CD14-positive monocyte (primary cell): ENCODE data around the gene ZFP36L2. TPM values are rescaled to one million over a fixed set of nuclear protein-coding genes. Genes with fewer than 3 reads are reported as not detected.

ENCODE experiments used
- DNase-seq, 3 donors: peaks; one replicate each; pipeline ENCODE4 v3.0.0-alpha.2; 2011 to 2022
- H2AFZ ChIP-seq: 2 replicates; pipeline ENCODE4 v1.6.0; 2012; ENCODE audit warnings: mild to moderate bottlenecking, low read depth, low read length, inconsistent platforms; ENCODE audit not compliant: insufficient read depth, poor library complexity, severe bottlenecking
- H3K27ac ChIP-seq, 2 donors: 1 replicate in 1 of 2; 2 replicates in 1 of 2; pipeline ENCODE4 v1.5.1; 2012 to 2013; ENCODE audit warnings: low read length in 2 of 2, control low read depth in 1 of 2, inconsistent platforms in 1 of 2, low read depth in 1 of 2, mild to moderate bottlenecking in 1 of 2
- H3K27me3 ChIP-seq, 2 donors: one replicate each; pipeline versions ENCODE4 v1.6.0 to v1.6.1; 2011 to 2013; ENCODE audit warnings: low read length in 2 of 2; ENCODE audit not compliant: control insufficient read depth in 2 of 2, insufficient read depth in 2 of 2
- H3K36me3 ChIP-seq, 2 donors: replicated peaks in 1 of 2; 1 replicate in 1 of 2; 2 replicates in 1 of 2; pipeline versions ENCODE4 v1.5.1 to v1.6.1; 2012 to 2013; ENCODE audit warnings: low read length in 2 of 2, control low read depth in 1 of 2, inconsistent platforms in 1 of 2, mild to moderate bottlenecking in 1 of 2; ENCODE audit not compliant: insufficient read depth in 2 of 2, control insufficient read depth in 1 of 2
- H3K4me1 ChIP-seq, 2 donors: 1 replicate in 1 of 2; 2 replicates in 1 of 2; pipeline versions ENCODE4 v1.5.1 to v1.6.1; 2012 to 2013; ENCODE audit warnings: low read length in 2 of 2, control low read depth in 1 of 2, inconsistent platforms in 1 of 2, mild to moderate bottlenecking in 1 of 2, moderate library complexity in 1 of 2; ENCODE audit not compliant: insufficient read depth in 2 of 2, control insufficient read depth in 1 of 2
- H3K4me2 ChIP-seq: replicated peaks from 2 replicates; pipeline ENCODE3; 2012; ENCODE audit warnings: low read length, moderate library complexity, mild to moderate bottlenecking; ENCODE audit not compliant: poor library complexity, severe bottlenecking; ENCODE audit errors: extremely low read depth
- H3K4me3 ChIP-seq, 3 experiments: fragments of 200-600 bp in 1 of 3; sonication (generic) in 1 of 3; replicated peaks in 1 of 3; 1 replicate in 2 of 3; 2 replicates in 1 of 3; pipeline ENCODE4 v1.5.1; 2011 to 2013; ENCODE audit warnings: low read length in 3 of 3, mild to moderate bottlenecking in 3 of 3, control low read depth in 2 of 3, low read depth in 2 of 3, inconsistent platforms in 1 of 3, moderate library complexity in 1 of 3
- H3K79me2 ChIP-seq: 2 replicates; pipeline ENCODE4 v1.6.0; 2012; ENCODE audit warnings: mild to moderate bottlenecking, control low read depth, inconsistent platforms, low read length, moderate library complexity; ENCODE audit not compliant: insufficient read depth
- H3K9ac ChIP-seq: 2 replicates; pipeline ENCODE4 v1.6.0; 2017; ENCODE audit warnings: low read length, mild to moderate bottlenecking; ENCODE audit not compliant: insufficient read depth, poor library complexity, severe bottlenecking
- H3K9me3 ChIP-seq, 2 donors: replicated peaks in 1 of 2; 1 replicate in 1 of 2; 2 replicates in 1 of 2; pipeline versions ENCODE4 v1.5.1 to v1.6.1; 2012 to 2013; ENCODE audit warnings: low read length in 2 of 2, control low read depth in 1 of 2; ENCODE audit not compliant: control insufficient read depth in 1 of 2, insufficient read depth in 1 of 2
- H4K20me1 ChIP-seq: 2 replicates; pipeline ENCODE4 v1.6.0; 2012; ENCODE audit warnings: mild to moderate bottlenecking, low read length, control low read depth, moderate library complexity; ENCODE audit not compliant: insufficient read depth
- H3K27ac Mint-ChIP-seq, 7 donors: one replicate each; pipeline ENCODE4 v1.8.0; 2020; ENCODE audit warnings: mild to moderate bottlenecking in 7 of 7, mixed read lengths in 7 of 7, moderate library complexity in 6 of 7, inconsistent platforms in 2 of 7
- H3K27me3 Mint-ChIP-seq, 3 donors: one replicate each; pipeline ENCODE4 v1.8.0; 2021 to 2022; ENCODE audit warnings: low read depth in 3 of 3, mild to moderate bottlenecking in 3 of 3, mixed read lengths in 3 of 3, moderate library complexity in 3 of 3, inconsistent platforms in 1 of 3
- H3K36me3 Mint-ChIP-seq, 2 donors: one replicate each; pipeline ENCODE4 v1.8.0; 2020; ENCODE audit warnings: mixed read lengths in 2 of 2, inconsistent platforms in 1 of 2, mild to moderate bottlenecking in 1 of 2
- H3K4me1 Mint-ChIP-seq: one replicate; pipeline ENCODE4 v1.8.0; 2020; ENCODE audit warnings: mild to moderate bottlenecking, mixed read lengths
- H3K4me3 Mint-ChIP-seq, 2 donors: one replicate each; pipeline ENCODE4 v1.8.0; 2020; ENCODE audit warnings: mild to moderate bottlenecking in 2 of 2, mixed read lengths in 2 of 2, moderate library complexity in 1 of 2
- H3K9me3 Mint-ChIP-seq, 7 donors: one replicate each; pipeline ENCODE4 v1.8.0; 2020 to 2022; ENCODE audit warnings: mixed read lengths in 7 of 7, mild to moderate bottlenecking in 6 of 7, moderate library complexity in 6 of 7, inconsistent platforms in 2 of 7
- WGBS: methylation state at CpG from one replicate; pipeline ENCODE4 v1.1.5; 2013; ENCODE audit warnings: missing lambda C conversion rate; ENCODE audit not compliant: insufficient coverage; 5-methylcytosine and 5-hydroxymethylcytosine counted together
- intact Hi-C, 2 donors: fragments of 100-400 bp; cut with micrococcal nuclease; formaldehyde crosslinking; loops; one replicate each; pipeline versions ENCODE4 v1.15.0 to v1.15.1; 2023
- polyA minus RNA-seq: library from RNA; depleted of rRNA, polyadenylated mRNA; stranded (reverse); fragments of >200 nt; gene quantifications from 2 replicates; pipeline ENCODE4 v1.2.3, GENCODE V29; 2012
- polyA plus RNA-seq, 3 donors: library from polyadenylated mRNA; depleted of rRNA in 1 of 3; unstranded in 2 of 3; stranded (reverse) in 1 of 3; fragments of 300-500 nt in 2 of 3; fragments of >200 nt in 1 of 3; fragmentation: Illumina TruSeq in 2 of 3; gene quantifications; 1 replicate in 2 of 3; 2 replicates in 1 of 3; pipeline ENCODE4 v1.2.3, GENCODE V29; 2012 to 2021
- total RNA-seq, 12 experiments: library from RNA in 1 of 12; stranded (reverse) in 1 of 12; fragments of 120-200 nt in 1 of 12; gene quantifications; one replicate each; pipeline ENCODE4 v1.2.4 and lab custom pipeline; 2013 to 2026; ENCODE audit warnings: mixed read lengths in 6 of 12, inconsistent platforms in 1 of 12
- TF ChIP-seq, protein P1 (sequence below): fragments of 200-600 bp; IDR thresholded peaks from one replicate; pipeline ENCODE4 v1.8.0; 2022; ENCODE audit warnings: antibody characterized with exemption, mild to moderate bottlenecking

The ZFP36L2 gene, protein sequence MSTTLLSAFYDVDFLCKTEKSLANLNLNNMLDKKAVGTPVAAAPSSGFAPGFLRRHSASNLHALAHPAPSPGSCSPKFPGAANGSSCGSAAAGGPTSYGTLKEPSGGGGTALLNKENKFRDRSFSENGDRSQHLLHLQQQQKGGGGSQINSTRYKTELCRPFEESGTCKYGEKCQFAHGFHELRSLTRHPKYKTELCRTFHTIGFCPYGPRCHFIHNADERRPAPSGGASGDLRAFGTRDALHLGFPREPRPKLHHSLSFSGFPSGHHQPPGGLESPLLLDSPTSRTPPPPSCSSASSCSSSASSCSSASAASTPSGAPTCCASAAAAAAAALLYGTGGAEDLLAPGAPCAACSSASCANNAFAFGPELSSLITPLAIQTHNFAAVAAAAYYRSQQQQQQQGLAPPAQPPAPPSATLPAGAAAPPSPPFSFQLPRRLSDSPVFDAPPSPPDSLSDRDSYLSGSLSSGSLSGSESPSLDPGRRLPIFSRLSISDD
- 47.2 TPM for total RNA-seq (2013)
- polyA plus RNA-seq (100 to 1,000 TPM in 1 of 3 donors, 10 to 100 TPM in 2; 84.4 to 150 (median 88.3) TPM), polyA minus RNA-seq (69.8 and 103 TPM in 2 replicates), total RNA-seq (lab: John Stamatoyannopoulos, UW) (33.4 to 186 (median 99.7) reads per million in 11 experiments)

GRCh38 chr2:43226558-43226954, at the start of gene ZFP36L2:
Gene ZFP36L2 (minus strand): TSS chr2:43226606. CDS start chr2:43226315, 291 bp downstream.
- peaks cover 48% of the 10 kb centered on the region for H4K20me1 ChIP-seq
- H3K27ac ChIP-seq, result peak within 1 kb of the TSS; percentile 92 to 95
- peaks cover 0 to 4% (median 0%) of the 10 kb centered on the region in 3 donors for H3K27me3 Mint-ChIP-seq
- under 1% methylated on average over 58 of the region's 58 CpGs for WGBS
- peaks cover 0 to 9% (median 0%) of the 10 kb centered on the region in 7 donors for H3K9me3 Mint-ChIP-seq
- H3K4me2 ChIP-seq, result peak within 1 kb of the TSS; percentile 90
- peak within 1 kb of the TSS; percentile 95 to 98 (median 96) for H3K27ac Mint-ChIP-seq
- peaks cover 80% of the 10 kb centered on the region for H3K79me2 ChIP-seq
- H2AFZ ChIP-seq, result peak within 1 kb of the TSS; percentile 51
- H3K4me1 ChIP-seq, result peaks cover 33 to 62% of the 10 kb centered on the region in 2 donors
- peaks cover 32 to 49% of the 10 kb centered on the region in 2 donors for H3K36me3 ChIP-seq
- no peaks in the 10 kb centered on the region for H3K9me3 ChIP-seq
- H3K4me3 Mint-ChIP-seq, result peak within 1 kb of the TSS; percentile 93 to 100
- TF ChIP-seq, protein P1, sequence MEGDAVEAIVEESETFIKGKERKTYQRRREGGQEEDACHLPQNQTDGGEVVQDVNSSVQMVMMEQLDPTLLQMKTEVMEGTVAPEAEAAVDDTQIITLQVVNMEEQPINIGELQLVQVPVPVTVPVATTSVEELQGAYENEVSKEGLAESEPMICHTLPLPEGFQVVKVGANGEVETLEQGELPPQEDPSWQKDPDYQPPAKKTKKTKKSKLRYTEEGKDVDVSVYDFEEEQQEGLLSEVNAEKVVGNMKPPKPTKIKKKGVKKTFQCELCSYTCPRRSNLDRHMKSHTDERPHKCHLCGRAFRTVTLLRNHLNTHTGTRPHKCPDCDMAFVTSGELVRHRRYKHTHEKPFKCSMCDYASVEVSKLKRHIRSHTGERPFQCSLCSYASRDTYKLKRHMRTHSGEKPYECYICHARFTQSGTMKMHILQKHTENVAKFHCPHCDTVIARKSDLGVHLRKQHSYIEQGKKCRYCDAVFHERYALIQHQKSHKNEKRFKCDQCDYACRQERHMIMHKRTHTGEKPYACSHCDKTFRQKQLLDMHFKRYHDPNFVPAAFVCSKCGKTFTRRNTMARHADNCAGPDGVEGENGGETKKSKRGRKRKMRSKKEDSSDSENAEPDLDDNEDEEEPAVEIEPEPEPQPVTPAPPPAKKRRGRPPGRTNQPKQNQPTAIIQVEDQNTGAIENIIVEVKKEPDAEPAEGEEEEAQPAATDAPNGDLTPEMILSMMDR, result no peak
- H3K4me1 Mint-ChIP-seq, result peaks cover 45% of the 10 kb centered on the region
- peak within 1 kb of the TSS; percentile 86 for H3K9ac ChIP-seq
- H3K4me3 ChIP-seq, result peak within 1 kb of the TSS; percentile 83 to 99 (median 87)
- no peaks in the 10 kb centered on the region for H3K27me3 ChIP-seq
- H3K36me3 Mint-ChIP-seq, result peaks cover 30 to 46% of the 10 kb centered on the region in 2 donors
- intact Hi-C loops, result loop anchor here (2.0 to 10.0 kb wide), 7 partner anchors 58 to 402 kb away; no protein-coding TSS in a partner anchor
- peak; percentile 91 to 93 (median 92) for DNase-seq

DNA sequence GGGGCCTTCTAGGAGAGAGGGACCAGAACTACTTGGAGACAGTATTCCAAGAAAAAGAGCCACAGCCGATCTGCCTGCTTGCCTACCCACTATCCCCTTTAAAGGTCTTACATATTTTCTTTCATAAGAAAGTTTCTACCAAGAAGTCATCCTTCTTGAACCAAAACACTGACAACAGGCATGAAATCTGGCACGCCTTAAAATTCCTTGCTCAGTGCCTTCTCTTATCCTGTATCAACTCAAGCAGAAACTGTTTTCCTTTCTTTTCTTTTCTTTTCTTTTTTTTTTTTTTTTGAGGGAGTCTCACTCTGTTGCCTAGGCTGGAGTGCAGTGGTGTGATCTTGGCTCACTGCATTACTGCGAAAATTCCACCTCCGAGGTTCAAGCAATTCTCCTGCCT, 48.3 kb upstream of the ZFP36L2 start:
- TF ChIP-seq, protein P1, result no peak

More for the DNA sequence above, 48.3 kb upstream of the ZFP36L2 start:
- Histone ChIP-seq H3K27me3 (no peaks in the 10 kb centered on the region), H3K4me3 (no peak overlapping the region), H3K9ac (no peak overlapping the region), H3K9me3 (no peaks in the 10 kb centered on the region), H4K20me1 (no peaks in the 10 kb centered on the region), H3K27ac (no peak overlapping the region), H3K36me3 (peaks cover 9 to 11% of the 10 kb centered on the region in 2 donors), H2AFZ (no peak overlapping the region), H3K79me2 (no peaks in the 10 kb centered on the region), H3K4me1 (peaks cover 19 to 24% of the 10 kb centered on the region in 2 donors), H3K4me2 (no peak overlapping the region)
- H3K27me3 Mint-ChIP-seq, result peaks cover 0 to 3% (median 0%) of the 10 kb centered on the region in 3 donors
- H3K36me3 Mint-ChIP-seq, result peaks cover 45 to 51% of the 10 kb centered on the region in 2 donors
- no peak overlapping the region for H3K4me3 Mint-ChIP-seq
- H3K9me3 Mint-ChIP-seq, result peaks cover 0 to 3% (median 0%) of the 10 kb centered on the region in 7 donors
- intact Hi-C loops, result no loop called here
- 100% methylated on average over 3 of the region's 4 CpGs for WGBS
- peaks cover 42% of the 10 kb centered on the region for H3K4me1 Mint-ChIP-seq
- no peak for DNase-seq
- no peak overlapping the region for H3K27ac Mint-ChIP-seq
